Measurements from ENCODE around the gene RNF40.

RNF40 gene

GRCh38 chr16:30780549-30780948, 18.4 kb downstream of the RNF40 start:
- TF ChIP-seq CTCF (IDR thresholded peaks at IDR 0.05; ENCODE audit: low read depth, low read length, missing control alignments): no peak
- DNase-seq (ENCODE audit: extremely low read depth, low read depth): no peak

GRCh38 chr16:30782486-30783279, 20.6 kb downstream of the RNF40 start:
- DNase-seq (ENCODE audit: extremely low read depth, low read depth): no peak
- H3K4me3 ChIP-seq (replicated peaks; ENCODE audit: low read depth, low read length): no peak overlapping the region
- TF ChIP-seq CTCF (IDR thresholded peaks at IDR 0.05; ENCODE audit: low read depth, low read length, missing control alignments): no peak

More at GRCh38 chr16:30780549-30780948, 18.4 kb downstream of the RNF40 start:
- H3K4me3 ChIP-seq (replicated peaks; ENCODE audit: low read depth, low read length): no peak overlapping the region

- DNase-seq (ENCODE audit: extremely low read depth, low read depth): no peak
- no peak overlapping the region for H3K4me3 ChIP-seq (replicated peaks; ENCODE audit: low read depth, low read length)
- TF ChIP-seq CTCF (IDR thresholded peaks at IDR 0.05; ENCODE audit: low read depth, low read length, missing control alignments): no peak
Measured at GRCh38 chr16:30783280-30784109, 21.4 kb downstream of the RNF40 start.

- DNase-seq (ENCODE audit: extremely low read depth, low read depth): no peak
- TF ChIP-seq CTCF (IDR thresholded peaks at IDR 0.05; ENCODE audit: low read depth, low read length, missing control alignments): no peak
- no peak overlapping the region for H3K4me3 ChIP-seq (replicated peaks; ENCODE audit: low read depth, low read length)
Measured at GRCh38 chr16:30784215-30784614, 22.1 kb downstream of the RNF40 start.

GRCh38 chr16:30785126-30786106, 23.3 kb downstream of the RNF40 start:
- DNase-seq (ENCODE audit: extremely low read depth, low read depth): no peak
- no peak for TF ChIP-seq CTCF (IDR thresholded peaks at IDR 0.05; ENCODE audit: low read depth, low read length, missing control alignments)
- peak overlapping the region; percentile 86 for H3K4me3 ChIP-seq (replicated peaks; ENCODE audit: low read depth, low read length)

Data from HFF-Myc (cell line).